Osteocyte (in vitro differentiated cells): Measurements from ENCODE around the gene TBL1X. TPM values are rescaled to one million over a fixed set of nuclear protein-coding genes. Genes with fewer than 3 reads are reported as not detected.

Experiments
- DNase-seq: peaks from one replicate; pipeline ENCODE4 v3.0.0; 2021; ENCODE audit warnings: mixed read lengths; ENCODE audit not compliant: unreplicated experiment; ENCODE audit errors: extremely low spot score
- H3K27ac Mint-ChIP-seq: one replicate; pipeline ENCODE4 v1.8.0; 2021; ENCODE audit warnings: mild to moderate bottlenecking, mixed read lengths; ENCODE audit not compliant: unreplicated experiment
- H3K27me3 Mint-ChIP-seq: one replicate; pipeline ENCODE4 v1.8.0; 2021; ENCODE audit warnings: mixed read lengths; ENCODE audit not compliant: unreplicated experiment
- H3K36me3 Mint-ChIP-seq: one replicate; pipeline ENCODE4 v1.8.0; 2021; ENCODE audit warnings: mixed read lengths; ENCODE audit not compliant: unreplicated experiment
- H3K4me1 Mint-ChIP-seq: one replicate; pipeline ENCODE4 v1.8.0; 2021; ENCODE audit warnings: mixed read lengths; ENCODE audit not compliant: unreplicated experiment
- H3K4me3 Mint-ChIP-seq: one replicate; pipeline ENCODE4 v1.8.0; 2021; ENCODE audit warnings: mild to moderate bottlenecking, moderate library complexity, mixed read lengths; ENCODE audit not compliant: unreplicated experiment
- H3K9me3 Mint-ChIP-seq: one replicate; pipeline ENCODE4 v1.8.0; 2021; ENCODE audit warnings: mixed read lengths; ENCODE audit not compliant: unreplicated experiment
- CTCF ChIP-seq: fragments of 200-600 bp; sonication (generic); IDR thresholded peaks from 2 replicates; pipeline ENCODE4 v1.5.0; 2021; ENCODE audit warnings: antibody characterized with exemption, mild to moderate bottlenecking, moderate library complexity
- long read RNA-seq: library from polyadenylated mRNA; unstranded; transcript quantifications from one replicate; pipeline ENCODE4 v2.0.0, GENCODE V29; 2021
- total RNA-seq: library from RNA; stranded (reverse); gene quantifications from 2 replicates; pipeline ENCODE4 v1.2.1, GENCODE V29; 2021

The TBL1X gene
- 35.3 and 39.9 TPM in 2 replicates for total RNA-seq
- long read RNA-seq, full-length matches to known transcripts, result 6 of 47 reads
- long read RNA-seq, partial matches to known transcripts, result 8 of 47 reads
- long read RNA-seq, other reads (novel, unspliced or antisense), result 33 of 47 reads

GRCh38 chrX:9464435-9465371, at the start of gene TBL1X:
TSS of gene TBL1X (plus strand) at chrX:9465058. CDS start at chrX:9653587, 188,529 bp downstream.
- H3K4me1 Mint-ChIP-seq, result peaks cover 43% of the 10 kb centered on the region
- H3K27me3 Mint-ChIP-seq, result no peaks in the 10 kb centered on the region
- H3K27ac Mint-ChIP-seq, result peak within 1 kb of the TSS; percentile 93
- no peaks in the 10 kb centered on the region for H3K36me3 Mint-ChIP-seq
- H3K9me3 Mint-ChIP-seq, result peaks cover 4% of the 10 kb centered on the region
- no peak for TF ChIP-seq CTCF
- DNase-seq, result peak; percentile 86
- H3K4me3 Mint-ChIP-seq, result peak within 1 kb of the TSS; percentile 65

- H3K27me3 Mint-ChIP-seq, result no peaks in the 10 kb centered on the region
- no peak for DNase-seq
Measured at GRCh38 chrX:9416562-9417348, 48.1 kb upstream of the TBL1X start.

GRCh38 chrX:9418262-9418661, 46.6 kb upstream of the TBL1X start:
- Mint-ChIP-seq H3K36me3 (no peaks in the 10 kb centered on the region), H3K27ac (no peak overlapping the region), H3K27me3 (no peaks in the 10 kb centered on the region), H3K9me3 (no peaks in the 10 kb centered on the region), H3K4me3 (no peak overlapping the region), H3K4me1 (peaks cover 23% of the 10 kb centered on the region)
- no peak for DNase-seq
- TF ChIP-seq CTCF, result no peak

More at GRCh38 chrX:9416562-9417348, 48.1 kb upstream of the TBL1X start:
- no peaks in the 10 kb centered on the region for H3K36me3 Mint-ChIP-seq
- peaks cover under 1% of the 10 kb centered on the region for H3K9me3 Mint-ChIP-seq
- no peak for TF ChIP-seq CTCF
- H3K4me3 Mint-ChIP-seq, result no peak overlapping the region
- no peak overlapping the region for H3K27ac Mint-ChIP-seq
- peaks cover 23% of the 10 kb centered on the region for H3K4me1 Mint-ChIP-seq

GRCh38 chrX:9420275-9421265, 44.3 kb upstream of the TBL1X start:
- no peak for DNase-seq
- Mint-ChIP-seq H3K27ac (no peak overlapping the region), H3K4me1 (peaks cover 23% of the 10 kb centered on the region), H3K27me3 (no peaks in the 10 kb centered on the region), H3K36me3 (no peaks in the 10 kb centered on the region), H3K4me3 (peak overlapping the region; percentile 8), H3K9me3 (peaks cover 4% of the 10 kb centered on the region)
- TF ChIP-seq CTCF, result no peak
